Activated CD4-positive, CD25-positive, alpha-beta regulatory T cell treated with anti-CD3 and anti-CD28 coated beads, Interleukin-2, amount 50 U/mL, for 16 hours (primary cell): ENCODE results near the gene NIPSNAP3A.
"Not testable (repeated sequence)": the region's sequence is repeated elsewhere in the genome, so short reads cannot be mapped to it uniquely, and the experiment has no call there.

Experiments used
- DNase-seq: peaks from one replicate; pipeline ENCODE4 v3.0.0-alpha.2; 2020; ENCODE audit warnings: low read depth, low spot score

Gene NIPSNAP3A

GRCh38 chr9:104747565-104748358, at the start of gene NIPSNAP3A:
Gene NIPSNAP3A, plus strand, starts transcription at chr9:104747683. Its CDS starts 110 bp downstream, at chr9:104747793.
- DNase-seq: peak; percentile 71

- DNase-seq: no peak
Observed at GRCh38 chr9:104700306-104700705, 47.2 kb upstream of the NIPSNAP3A start.

GRCh38 chr9:104708737-104709136, 38.7 kb upstream of the NIPSNAP3A start:
- not testable (repeated sequence) for DNase-seq

DNA sequence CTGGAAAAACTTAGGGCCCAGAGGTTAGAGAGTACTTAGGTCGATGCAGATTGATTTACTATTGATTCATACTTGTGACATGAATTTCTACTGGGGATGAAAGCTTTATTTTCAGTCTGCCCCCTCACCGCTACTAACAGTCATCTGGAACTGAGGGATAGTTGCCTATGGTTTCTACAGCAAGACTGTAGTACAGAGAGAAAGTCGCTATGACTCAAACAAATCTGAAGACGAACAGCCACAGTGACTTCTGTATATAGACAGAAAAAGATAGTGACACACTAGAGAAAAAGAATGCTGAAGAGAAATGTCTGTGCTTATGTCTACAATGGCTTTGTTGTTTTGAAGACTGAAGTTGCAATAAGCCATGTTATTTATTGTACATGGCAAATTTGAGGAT, 35.9 kb upstream of the NIPSNAP3A start:
- DNase-seq: no peak

DNA sequence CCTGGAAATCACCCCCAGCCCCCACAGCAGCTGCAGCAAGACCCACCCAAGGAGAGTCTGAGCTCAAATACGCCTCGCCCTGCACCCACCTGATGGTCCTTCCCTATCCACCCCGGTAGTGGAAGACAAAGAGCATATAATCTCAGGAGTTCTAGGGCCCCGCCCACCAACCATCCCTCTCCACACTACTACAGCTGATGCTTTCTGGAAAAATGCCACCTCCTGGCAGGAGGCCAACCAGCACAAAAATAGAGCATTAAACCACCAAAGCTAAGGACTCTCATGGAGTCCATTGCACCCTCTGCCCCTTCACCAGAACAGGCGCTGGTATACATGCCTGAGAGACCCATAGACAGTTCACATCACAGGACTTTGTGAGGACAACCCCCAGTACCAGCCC, 22.5 kb upstream of the NIPSNAP3A start:
- no peak for DNase-seq

GRCh38 chr9:104738452-104738851, 9.0 kb upstream of the NIPSNAP3A start:
- DNase-seq: no peak

DNA sequence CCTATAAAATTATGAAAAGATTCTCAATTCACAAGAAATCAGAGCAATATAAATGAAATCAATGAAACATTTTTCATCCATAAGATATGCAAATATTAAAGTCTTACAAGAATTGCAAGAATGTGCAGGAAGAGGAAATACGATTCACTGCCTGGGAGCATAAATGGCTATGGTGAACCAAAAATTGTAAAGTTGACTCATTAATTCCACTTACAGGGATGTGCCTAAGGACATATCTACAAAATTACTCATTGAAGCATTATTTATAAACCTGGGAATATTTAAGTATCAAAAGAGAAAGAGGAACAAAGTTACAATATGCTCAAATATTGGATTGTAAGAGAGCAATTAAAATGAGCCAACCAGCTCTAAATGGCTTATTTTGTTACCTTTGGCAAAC, 6.9 kb upstream of the NIPSNAP3A start:
- DNase-seq: no peak

- DNase-seq: no peak
Observed at GRCh38 chr9:104743376-104743985, 4.0 kb upstream of the NIPSNAP3A start.

GRCh38 chr9:104745852-104746251, 1.6 kb upstream of the NIPSNAP3A start:
- no peak for DNase-seq

DNA sequence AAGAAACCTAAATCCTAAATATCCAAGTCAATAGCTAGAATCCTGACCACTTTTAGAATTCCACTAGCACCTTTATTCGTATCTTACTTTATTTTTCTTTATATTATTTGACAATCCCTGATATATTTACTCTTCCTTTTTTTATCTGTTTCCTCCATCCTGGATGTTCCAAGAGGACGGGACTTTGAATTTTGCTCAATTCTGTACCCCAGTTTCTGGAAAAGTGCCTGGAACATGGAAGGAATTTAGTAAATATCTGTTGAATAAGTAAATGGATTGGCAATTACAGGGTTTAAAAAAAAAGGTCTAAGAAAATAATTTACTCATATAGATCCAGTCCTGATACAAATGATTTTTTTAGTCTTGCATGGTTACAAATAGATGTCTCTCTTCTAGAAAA, 1.2 kb upstream of the NIPSNAP3A start:
- no peak for DNase-seq

DNA sequence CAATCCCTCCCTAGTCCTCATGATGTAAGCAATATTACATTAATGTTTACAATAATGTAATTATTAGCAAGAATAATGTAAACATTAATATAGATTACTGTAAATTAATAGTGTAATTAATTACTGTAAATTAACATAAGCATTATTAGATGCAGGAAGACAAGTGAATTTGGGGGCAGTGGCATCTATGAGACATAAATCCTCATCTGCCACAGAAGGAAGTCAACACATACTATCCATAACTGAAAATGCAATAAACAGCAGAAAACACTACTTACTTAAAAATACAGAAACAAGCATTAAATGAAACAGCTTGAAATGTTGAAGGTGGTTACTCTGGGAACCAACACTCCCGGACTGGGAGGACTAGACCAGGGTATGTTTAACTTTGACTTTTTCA, 685 bp upstream of the NIPSNAP3A start:
- no peak for DNase-seq

DNA sequence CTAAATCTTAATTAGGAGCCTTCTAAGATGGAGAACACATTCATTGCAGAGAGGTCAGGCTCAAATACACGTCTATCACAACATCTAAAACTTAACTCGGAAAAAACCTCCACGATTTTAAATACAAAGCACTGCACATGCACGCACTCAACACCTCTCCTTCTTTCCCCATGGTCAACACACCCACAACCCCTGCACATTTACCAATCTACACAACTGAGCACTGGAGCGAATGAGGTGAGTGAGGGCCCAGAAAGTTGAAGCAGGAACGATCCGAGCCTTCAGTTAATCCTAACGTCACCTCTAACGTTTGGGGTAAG, 278 bp upstream of the NIPSNAP3A start:
- no peak for DNase-seq

GRCh38 chr9:104748359-104749031, 1.0 kb downstream of the NIPSNAP3A start:
- DNase-seq: no peak

- no peak for DNase-seq
Observed at GRCh38 chr9:104750185-104750767, 2.8 kb downstream of the NIPSNAP3A start.

GRCh38 chr9:104758974-104759373, 11.5 kb downstream of the NIPSNAP3A start:
- no peak for DNase-seq

DNA sequence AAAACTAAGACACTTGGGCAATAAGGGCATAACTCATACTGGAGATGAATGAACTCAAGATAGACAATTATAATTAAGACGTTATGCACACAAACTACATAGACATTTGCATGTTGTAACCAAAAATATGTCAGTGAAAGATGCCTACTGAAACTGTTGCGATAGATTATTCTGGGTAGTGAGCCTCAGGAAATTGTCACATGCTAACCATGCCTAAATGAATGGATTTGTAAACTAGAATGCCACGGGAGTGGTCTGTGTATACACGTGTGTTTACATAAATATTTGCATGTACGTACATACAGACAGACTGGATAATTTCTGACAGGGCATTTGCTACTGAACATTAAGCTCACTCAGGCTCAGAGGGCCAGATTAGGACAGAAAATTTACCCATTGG, 17.7 kb downstream of the NIPSNAP3A start:
- DNase-seq: no peak

DNA sequence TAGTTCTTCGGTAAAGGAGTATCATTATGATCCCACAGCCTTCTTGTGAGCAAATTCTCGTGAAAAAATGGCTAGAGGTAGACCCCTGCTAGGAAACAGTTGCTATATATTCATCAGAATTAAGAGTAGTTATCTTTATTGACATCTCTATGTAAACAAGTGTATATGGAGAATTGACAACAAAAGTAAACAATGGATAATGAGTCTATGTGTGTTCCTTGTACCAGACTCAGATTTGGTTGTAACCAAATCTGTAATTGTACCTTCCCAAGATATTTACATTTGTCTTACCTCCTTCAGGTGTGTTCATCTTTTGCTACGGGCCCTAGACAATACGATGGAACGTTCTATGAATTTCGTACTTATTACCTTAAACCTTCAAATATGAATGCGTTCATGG, 18.5 kb downstream of the NIPSNAP3A start:
- no peak for DNase-seq

GRCh38 chr9:104767507-104767906, 20.0 kb downstream of the NIPSNAP3A start:
- DNase-seq: no peak

DNA sequence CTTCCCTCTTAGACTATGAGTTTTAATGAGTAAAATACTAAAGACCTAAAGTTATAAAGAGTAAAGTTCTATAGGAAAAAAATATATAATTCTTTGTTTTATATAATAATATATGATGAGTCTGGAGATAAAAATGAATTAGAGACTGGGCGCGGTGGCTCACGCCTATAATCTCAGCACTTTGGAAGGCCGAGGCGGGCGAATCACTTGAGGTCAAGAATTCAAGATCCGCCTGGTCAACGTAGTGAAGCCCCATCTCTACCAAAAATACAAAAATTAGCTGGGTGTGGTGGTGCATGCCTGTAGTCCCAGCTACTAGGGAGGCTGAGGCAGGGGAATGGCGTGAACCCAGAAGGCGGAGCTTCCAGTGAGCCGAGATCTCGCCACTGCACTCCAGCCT, 21.5 kb downstream of the NIPSNAP3A start:
- not testable (repeated sequence) for DNase-seq

- DNase-seq: no peak
Observed at GRCh38 chr9:104769655-104770054, 22.2 kb downstream of the NIPSNAP3A start.

- no peak for DNase-seq
Observed at GRCh38 chr9:104772714-104773510, 25.4 kb downstream of the NIPSNAP3A start.

GRCh38 chr9:104774132-104774531, 26.6 kb downstream of the NIPSNAP3A start:
- DNase-seq: no peak
